HCT116 (cell line): ENCODE measurements around the gene WASL. TPM values are rescaled to one million over a fixed set of nuclear protein-coding genes. Genes with fewer than 3 reads are reported as not detected.

Experiments
- ATAC-seq: fragments of 200-7000 bp; cut with Tn5 transposase; 2 replicates; pipeline ENCODE4 v1.9.1; 2020; ENCODE audit warnings: mild to moderate bottlenecking, moderate library complexity
- BruUV-seq: library from RNA; stranded (reverse); fragments of 400-500 nt; replicated peaks from 2 replicates; lab custom pipeline; 2021; lab: Mats Ljungman, UMichigan
- CTCF ChIA-PET: fragments of 300-600 bp; sonication (Branson Sonifier 250); formaldehyde crosslinking; loops from one replicate; lab custom pipeline; 2021; ENCODE audit warnings: antibody characterized with exemption; lab: Charles Lee
- POLR2A ChIA-PET: fragments of 300-600, 350-600 bp; sonication (Branson Sonifier 250); formaldehyde crosslinking; loops from one replicate; lab custom pipeline; 2021; ENCODE audit warnings: antibody characterized with exemption; lab: Charles Lee
- RAD21 ChIA-PET, 2 experiments: fragments of 300-600 bp; sonication (Branson Sonifier 250); formaldehyde crosslinking; loops; one replicate each; lab custom pipeline; 2023; ENCODE audit warnings: low total read pairs in 2 of 2; ENCODE audit not compliant: uncharacterized antibody in 2 of 2, unreplicated experiment in 2 of 2, low non-redundant PET in 1 of 2; lab: Charles Lee
- DNase-seq: peaks from one replicate; pipeline ENCODE4 v3.0.0-alpha.2; 2010; ENCODE audit warnings: low read depth, low spot score
- H2AFZ ChIP-seq: fragments of 200-600 bp; shearing (Covaris generic), sonication (generic); 2 replicates; pipeline ENCODE4 v1.6.1; 2017; ENCODE audit warnings: low read depth, mixed run types, mixed read lengths, antibody characterized with exemption, low read length; ENCODE audit not compliant: poor library complexity, severe bottlenecking
- H3K27ac ChIP-seq: 2 replicates; pipeline ENCODE4 v1.5.1; 2012; ENCODE audit warnings: low read depth, low read length
- H3K27me3 ChIP-seq: fragments of 200-600 bp; sonication (generic); 2 replicates; pipeline ENCODE4 v1.6.1; 2016; ENCODE audit warnings: mixed run types, low read length, mixed read lengths; ENCODE audit not compliant: insufficient read depth
- H3K36me3 ChIP-seq, 2 experiments: fragments of 200-500 bp in 1 of 2; fragments of 200-600 bp in 1 of 2; sonication (Bioruptor generic) in 1 of 2; sonication (generic) in 1 of 2; 2 replicates each; pipeline versions ENCODE4 v1.5.1 to v1.6.1; 2014 to 2016; ENCODE audit warnings: low read length in 2 of 2, inconsistent platforms in 1 of 2, mixed read lengths in 1 of 2, mixed run types in 1 of 2; ENCODE audit not compliant: insufficient read depth in 2 of 2, control insufficient read depth in 1 of 2
- H3K4me1 ChIP-seq, 2 experiments: fragments of 200-600 bp in 1 of 2; sonication (generic) in 1 of 2; 2 replicates each; pipeline versions ENCODE4 v1.5.1 to v1.6.1; 2012 to 2017; ENCODE audit warnings: low read length in 2 of 2, inconsistent platforms in 1 of 2, mild to moderate bottlenecking in 1 of 2, mixed read lengths in 1 of 2, mixed run types in 1 of 2, moderate library complexity in 1 of 2; ENCODE audit not compliant: insufficient read depth in 2 of 2, control insufficient read depth in 1 of 2
- H3K4me2 ChIP-seq: fragments of 200-600 bp; sonication (generic); 2 replicates; pipeline ENCODE4 v1.6.1; 2017; ENCODE audit warnings: mixed run types, low read length, mixed read lengths
- H3K4me3 ChIP-seq, 2 experiments: fragments of 200-600 bp in 1 of 2; sonication (generic) in 1 of 2; replicated peaks in 1 of 2; 2 replicates each; pipeline ENCODE4 v1.5.1; 2011 to 2016; ENCODE audit warnings: low read length in 2 of 2, control low read depth in 1 of 2, low read depth in 1 of 2, mild to moderate bottlenecking in 1 of 2, mixed read lengths in 1 of 2, mixed run types in 1 of 2
- H3K79me2 ChIP-seq: fragments of 200-600 bp; sonication (generic); 2 replicates; pipeline ENCODE4 v1.6.1; 2017; ENCODE audit warnings: mild to moderate bottlenecking, mixed run types, low read length, moderate library complexity, mixed read lengths; ENCODE audit not compliant: insufficient read depth
- H3K9ac ChIP-seq: fragments of 200-600 bp; sonication (generic); 2 replicates; pipeline ENCODE4 v1.6.1; 2016; ENCODE audit warnings: low read length, mixed read lengths
- H3K9me2 ChIP-seq: fragments of 200-600 bp; sonication (generic), shearing (Covaris generic); 2 replicates; pipeline ENCODE4 v1.6.1; 2017; ENCODE audit warnings: mixed run types, mild to moderate bottlenecking, moderate library complexity; ENCODE audit not compliant: insufficient read depth
- H3K9me3 ChIP-seq, 2 experiments: fragments of 200-500 bp in 1 of 2; fragments of 200-600 bp in 1 of 2; sonication (Bioruptor generic) in 1 of 2; sonication (generic) in 1 of 2; 2 replicates each; pipeline ENCODE4 v1.6.1; 2014 to 2017; ENCODE audit warnings: low read length in 2 of 2, mixed read lengths in 2 of 2, inconsistent platforms in 1 of 2, low read depth in 1 of 2, mild to moderate bottlenecking in 1 of 2, mixed run types in 1 of 2, moderate library complexity in 1 of 2; ENCODE audit not compliant: control insufficient read depth in 1 of 2, insufficient read depth in 1 of 2
- H4K20me1 ChIP-seq: fragments of 200-600 bp; sonication (generic), shearing (Covaris generic); 2 replicates; pipeline ENCODE4 v1.6.1; 2017; ENCODE audit warnings: mixed run types, mild to moderate bottlenecking, moderate library complexity; ENCODE audit not compliant: insufficient read depth
- CBX3 ChIP-seq: IDR thresholded peaks from 2 replicates; pipeline ENCODE4 v1.6.1; 2012; ENCODE audit warnings: low read depth
- CEBPB ChIP-seq: IDR thresholded peaks from 2 replicates; pipeline ENCODE4 v1.6.1; 2012; ENCODE audit warnings: low read depth
- EGR1 ChIP-seq: IDR thresholded peaks from 2 replicates; pipeline ENCODE4 v1.6.1; 2012; ENCODE audit warnings: low read depth
- ELF1 ChIP-seq: IDR thresholded peaks from 2 replicates; pipeline ENCODE4 v1.6.1; 2012; ENCODE audit warnings: low read depth, borderline replicate concordance
- EZH2 ChIP-seq: fragments of 200-600 bp; sonication (generic); IDR thresholded peaks from 2 replicates; pipeline ENCODE4 v1.6.1; 2017; ENCODE audit warnings: antibody characterized with exemption, mixed run types
- EZH2phosphoT487 ChIP-seq: fragments of 200-600 bp; IDR thresholded peaks from 2 replicates; pipeline ENCODE4 v1.6.1; 2018; ENCODE audit warnings: antibody characterized with exemption, borderline replicate concordance
- FOSL1 ChIP-seq: IDR thresholded peaks from 2 replicates; pipeline ENCODE4 v1.6.1; 2012; ENCODE audit warnings: low read depth
- JUND ChIP-seq: IDR thresholded peaks from 2 replicates; pipeline ENCODE4 v1.6.1; 2012
- POLR2AphosphoS5 ChIP-seq: IDR thresholded peaks from 2 replicates; pipeline ENCODE4 v1.6.1; 2011; ENCODE audit warnings: mild to moderate bottlenecking, low read depth, low read length, moderate library complexity
- RAD21 ChIP-seq: IDR thresholded peaks from 2 replicates; pipeline ENCODE4 v1.6.1; 2012; ENCODE audit warnings: low read depth, mild to moderate bottlenecking
- SP1 ChIP-seq: IDR thresholded peaks from 2 replicates; pipeline ENCODE4 v1.6.1; 2012; ENCODE audit warnings: low read depth
- TCF7L2 ChIP-seq: IDR thresholded peaks from 2 replicates; pipeline ENCODE4 v1.7.0; 2011; ENCODE audit warnings: borderline replicate concordance, inconsistent platforms; ENCODE audit not compliant: insufficient read depth, insufficient read length; ENCODE audit errors: extremely low read depth
- YY1 ChIP-seq: IDR thresholded peaks from 2 replicates; pipeline ENCODE4 v1.6.1; 2011; ENCODE audit warnings: low read length, low read depth, moderate library complexity, mild to moderate bottlenecking; ENCODE audit not compliant: insufficient replicate concordance; ENCODE audit errors: extremely low read depth
- ZFX ChIP-seq: fragments of 450-650 bp; IDR thresholded peaks from 2 replicates; pipeline ENCODE4 v1.6.1; 2017
- intact Hi-C: fragments of 100-400 bp; cut with micrococcal nuclease; formaldehyde crosslinking; loops from 2 replicates; pipeline ENCODE4 v1.10.0; 2022
- total RNA-seq: library from RNA; stranded (reverse); gene quantifications from one replicate; pipeline ENCODE4 v1.2.1, GENCODE V29; 2021; ENCODE audit not compliant: unreplicated experiment
- TF ChIP-seq, protein P1 (sequence below), 3 experiments: fragments of 200-600 bp in 1 of 3; sonication (generic) in 1 of 3; IDR thresholded peaks in 2 of 3; conservative IDR thresholded peaks in 1 of 3; 2 replicates each; pipeline ENCODE4 v1.5.1; 2012 to 2017; ENCODE audit warnings: low read depth in 2 of 3, low read length in 2 of 3, antibody characterized with exemption in 1 of 3, borderline replicate concordance in 1 of 3, control low read depth in 1 of 3, mild to moderate bottlenecking in 1 of 3, mixed read lengths in 1 of 3, mixed run types in 1 of 3, moderate library complexity in 1 of 3; ENCODE audit not compliant: insufficient read depth in 1 of 3
- TF ChIP-seq, protein P2 (sequence below): IDR thresholded peaks from 2 replicates; pipeline ENCODE4 v1.6.1; 2012
- TF ChIP-seq, protein P3 (sequence below): IDR thresholded peaks from 2 replicates; pipeline ENCODE4 v1.6.1; 2012
- TF ChIP-seq, protein P4 (sequence below): IDR thresholded peaks from 2 replicates; pipeline ENCODE4 v1.6.1; 2011; ENCODE audit warnings: mild to moderate bottlenecking, low read length, moderate library complexity; ENCODE audit not compliant: insufficient replicate concordance; ENCODE audit errors: extremely low read depth

The WASL gene
- total RNA-seq, 1 experiment from 2014 or later, result 26.2 TPM

DNA sequence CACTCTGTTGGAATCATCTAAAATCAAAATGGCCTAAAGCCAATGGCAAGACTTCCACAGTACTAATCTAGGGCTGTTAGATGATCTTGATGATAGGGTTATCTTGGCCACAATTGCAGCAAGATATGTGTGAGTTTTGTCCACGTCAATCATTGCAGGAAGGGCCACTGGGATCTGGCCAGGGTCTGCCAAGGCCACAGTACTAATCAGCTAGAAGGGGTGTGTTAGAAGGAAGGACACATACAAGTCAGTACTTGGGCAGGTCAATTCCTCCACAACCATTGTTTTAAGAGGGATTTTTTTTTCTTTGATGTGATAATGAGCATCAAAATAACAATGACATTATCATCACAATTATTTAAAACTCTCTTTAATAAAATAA is 91.5 kb downstream of the WASL start:
- no peak for ATAC-seq
- H3K36me3 ChIP-seq, result no peaks in the 10 kb centered on the region
- no peak overlapping the region for H3K27ac ChIP-seq
- DNase-seq, result no peak
- intact Hi-C loops, result no loop called here
- H3K79me2 ChIP-seq, result no peaks in the 10 kb centered on the region
- TF ChIP-seq YY1, result no peak
- no peak for TF ChIP-seq EZH2phosphoT487
- TF ChIP-seq ZFX, result no peak
- TF ChIP-seq EGR1, result no peak
- TF ChIP-seq, protein P1, sequence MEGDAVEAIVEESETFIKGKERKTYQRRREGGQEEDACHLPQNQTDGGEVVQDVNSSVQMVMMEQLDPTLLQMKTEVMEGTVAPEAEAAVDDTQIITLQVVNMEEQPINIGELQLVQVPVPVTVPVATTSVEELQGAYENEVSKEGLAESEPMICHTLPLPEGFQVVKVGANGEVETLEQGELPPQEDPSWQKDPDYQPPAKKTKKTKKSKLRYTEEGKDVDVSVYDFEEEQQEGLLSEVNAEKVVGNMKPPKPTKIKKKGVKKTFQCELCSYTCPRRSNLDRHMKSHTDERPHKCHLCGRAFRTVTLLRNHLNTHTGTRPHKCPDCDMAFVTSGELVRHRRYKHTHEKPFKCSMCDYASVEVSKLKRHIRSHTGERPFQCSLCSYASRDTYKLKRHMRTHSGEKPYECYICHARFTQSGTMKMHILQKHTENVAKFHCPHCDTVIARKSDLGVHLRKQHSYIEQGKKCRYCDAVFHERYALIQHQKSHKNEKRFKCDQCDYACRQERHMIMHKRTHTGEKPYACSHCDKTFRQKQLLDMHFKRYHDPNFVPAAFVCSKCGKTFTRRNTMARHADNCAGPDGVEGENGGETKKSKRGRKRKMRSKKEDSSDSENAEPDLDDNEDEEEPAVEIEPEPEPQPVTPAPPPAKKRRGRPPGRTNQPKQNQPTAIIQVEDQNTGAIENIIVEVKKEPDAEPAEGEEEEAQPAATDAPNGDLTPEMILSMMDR (IDR thresholded peaks at IDR 0.05 in 2 of 3, conservative IDR thresholded peaks at IDR 0.05 in 1 of 3; ENCODE audit: borderline replicate concordance in 1 of 3, insufficient read depth in 1 of 3, low read depth in 2 of 3, low read length in 2 of 3), result no peak
- no peak for TF ChIP-seq POLR2AphosphoS5
- TF ChIP-seq, protein P2, sequence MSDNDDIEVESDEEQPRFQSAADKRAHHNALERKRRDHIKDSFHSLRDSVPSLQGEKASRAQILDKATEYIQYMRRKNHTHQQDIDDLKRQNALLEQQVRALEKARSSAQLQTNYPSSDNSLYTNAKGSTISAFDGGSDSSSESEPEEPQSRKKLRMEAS, result no peak
- TF ChIP-seq, protein P3, sequence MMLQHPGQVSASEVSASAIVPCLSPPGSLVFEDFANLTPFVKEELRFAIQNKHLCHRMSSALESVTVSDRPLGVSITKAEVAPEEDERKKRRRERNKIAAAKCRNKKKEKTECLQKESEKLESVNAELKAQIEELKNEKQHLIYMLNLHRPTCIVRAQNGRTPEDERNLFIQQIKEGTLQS, result no peak
- TF ChIP-seq RAD21, result no peak
- no peak for TF ChIP-seq ELF1
- no peak for TF ChIP-seq JUND
- TF ChIP-seq TCF7L2, result no peak
- TF ChIP-seq EZH2, result no peak
- TF ChIP-seq, protein P4, sequence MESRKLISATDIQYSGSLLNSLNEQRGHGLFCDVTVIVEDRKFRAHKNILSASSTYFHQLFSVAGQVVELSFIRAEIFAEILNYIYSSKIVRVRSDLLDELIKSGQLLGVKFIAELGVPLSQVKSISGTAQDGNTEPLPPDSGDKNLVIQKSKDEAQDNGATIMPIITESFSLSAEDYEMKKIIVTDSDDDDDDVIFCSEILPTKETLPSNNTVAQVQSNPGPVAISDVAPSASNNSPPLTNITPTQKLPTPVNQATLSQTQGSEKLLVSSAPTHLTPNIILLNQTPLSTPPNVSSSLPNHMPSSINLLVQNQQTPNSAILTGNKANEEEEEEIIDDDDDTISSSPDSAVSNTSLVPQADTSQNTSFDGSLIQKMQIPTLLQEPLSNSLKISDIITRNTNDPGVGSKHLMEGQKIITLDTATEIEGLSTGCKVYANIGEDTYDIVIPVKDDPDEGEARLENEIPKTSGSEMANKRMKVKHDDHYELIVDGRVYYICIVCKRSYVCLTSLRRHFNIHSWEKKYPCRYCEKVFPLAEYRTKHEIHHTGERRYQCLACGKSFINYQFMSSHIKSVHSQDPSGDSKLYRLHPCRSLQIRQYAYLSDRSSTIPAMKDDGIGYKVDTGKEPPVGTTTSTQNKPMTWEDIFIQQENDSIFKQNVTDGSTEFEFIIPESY, result no peak
- TF ChIP-seq CEBPB, result no peak
- TF ChIP-seq FOSL1, result no peak
- no peak for TF ChIP-seq SP1
- no peak for TF ChIP-seq CBX3
- TF ChIP-seq, all 23 proteins: peak for 0
- H4K20me1 ChIP-seq, result no peaks in the 10 kb centered on the region
- H3K9me3 ChIP-seq, result no peaks in the 10 kb centered on the region
- H3K4me3 ChIP-seq, result no peak overlapping the region
- no TSS peak for BruUV-seq
- H3K9me2 ChIP-seq, result no peaks in the 10 kb centered on the region; the same call in 1 of the 2 replicates
- POLR2A ChIA-PET, result no interaction called here
- CTCF ChIA-PET, result interaction anchor here (1.6 kb wide), 1 partner anchor 163 kb away, joined by 3 read pairs; no protein-coding TSS in a partner anchor
- H3K4me1 ChIP-seq, result no peaks in the 10 kb centered on the region
- no peak overlapping the region for H2AFZ ChIP-seq
- no peak overlapping the region for H3K9ac ChIP-seq
- no peak overlapping the region for H3K4me2 ChIP-seq
- H3K27me3 ChIP-seq, result no peaks in the 10 kb centered on the region
- RAD21 ChIA-PET, result no interaction called here
